ENCODE results near the gene CEP290.
"Not testable (repeated sequence)": the region's sequence is repeated elsewhere in the genome, so short reads cannot be mapped to it uniquely, and the experiment has no call there.

Gene CEP290

DNA sequence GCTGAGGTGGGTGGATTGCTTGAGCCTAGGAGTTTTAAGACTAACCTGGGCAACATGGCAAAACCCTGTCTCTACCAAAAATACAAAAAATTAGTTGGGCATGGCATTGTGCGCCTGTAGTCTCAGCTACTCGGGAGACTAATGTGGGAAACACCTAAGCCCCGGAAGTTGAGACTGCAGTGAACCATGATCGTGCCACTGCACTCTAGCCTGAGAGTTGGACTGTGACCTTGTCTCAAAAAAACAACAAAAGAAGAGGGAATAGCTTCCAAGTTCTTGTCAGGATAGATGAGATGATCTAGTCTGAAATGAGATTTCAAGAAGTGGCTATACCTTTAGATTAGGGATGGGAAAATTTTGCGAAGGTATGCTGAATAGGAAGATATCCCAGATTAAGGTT, 97.9 kb downstream of the CEP290 start:
- in situ Hi-C loops (cut with HindIII; ENCODE audit: low sequenced_read_pairs) = no loop called here

DNA sequence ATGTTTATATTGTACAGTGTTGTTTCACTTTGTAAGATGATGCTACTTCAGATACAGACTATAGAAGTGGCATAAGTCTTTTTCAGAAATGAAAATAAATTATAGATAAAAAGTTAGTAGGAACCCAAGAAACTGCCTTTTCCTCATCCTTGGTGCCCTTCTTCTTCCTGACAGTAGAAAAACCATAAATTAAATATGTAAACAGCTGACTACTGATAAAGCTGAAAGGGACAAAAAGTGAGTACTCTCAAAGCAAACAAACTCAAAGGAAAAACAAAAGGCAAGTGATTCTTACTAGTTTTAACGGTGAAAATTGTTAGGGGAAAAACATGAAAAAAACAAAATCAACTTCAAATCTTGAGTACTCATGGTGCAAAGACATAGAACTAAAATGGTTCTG, 104.1 kb downstream of the CEP290 start:
- in situ Hi-C loops (cut with HindIII; ENCODE audit: low sequenced_read_pairs) = no loop called here

GRCh38 chr12:88036353-88036965, 105.4 kb downstream of the CEP290 start:
- in situ Hi-C loops (cut with HindIII; ENCODE audit: low sequenced_read_pairs) = no loop called here

DNA sequence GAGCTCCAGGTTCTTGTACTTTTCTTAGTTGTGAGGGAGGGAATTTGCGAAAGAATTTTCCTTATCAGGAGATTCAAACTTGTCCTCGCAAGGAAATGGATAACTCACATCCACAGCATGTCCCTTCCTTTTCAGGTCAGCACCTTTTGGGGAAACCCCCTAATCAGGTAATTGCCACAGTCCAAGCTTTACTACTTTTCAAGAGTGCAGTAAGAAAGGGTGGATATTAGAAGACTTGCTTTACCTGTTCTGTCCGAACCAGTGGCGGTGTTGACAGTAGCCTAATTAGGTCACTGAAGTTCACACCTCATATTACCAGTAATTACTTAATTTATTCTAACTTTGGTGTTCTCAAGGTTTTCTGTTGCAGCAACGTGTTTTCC, 106.0 kb downstream of the CEP290 start:
- in situ Hi-C loops (cut with HindIII; ENCODE audit: low sequenced_read_pairs) = no loop called here

- in situ Hi-C loops (cut with HindIII; ENCODE audit: low sequenced_read_pairs) = no loop called here
Observed at GRCh38 chr12:88035271-88035906, 106.5 kb downstream of the CEP290 start.

DNA sequence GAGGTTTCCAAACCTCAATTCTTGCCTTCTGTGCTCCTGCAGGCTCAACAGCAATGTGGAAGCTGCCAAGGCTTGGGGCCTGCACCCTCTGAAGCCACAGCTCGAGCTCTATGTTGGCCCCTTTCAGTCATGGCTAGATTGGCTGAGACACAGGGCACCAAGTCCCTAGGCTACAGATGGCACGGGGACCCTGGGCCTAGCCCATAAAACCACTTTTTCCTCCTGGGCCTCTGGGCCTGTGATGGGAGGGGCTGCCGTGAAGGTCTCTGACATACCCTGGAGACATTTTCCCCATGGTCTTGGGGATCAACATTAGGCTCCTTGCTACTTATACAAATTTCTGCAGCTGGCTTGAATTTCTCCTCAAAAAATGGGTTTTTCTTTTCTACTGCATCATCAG, 110.7 kb downstream of the CEP290 start:
- in situ Hi-C loops (cut with HindIII; ENCODE audit: low sequenced_read_pairs) = not testable (repeated sequence)

GRCh38 chr12:88029093-88029665, 112.7 kb downstream of the CEP290 start, which contains the start of gene C12orf50:
C12orf50 (minus strand) TSS chr12:88029401; CDS start chr12:88026962, 2,439 bp downstream.
- in situ Hi-C loops (cut with HindIII; ENCODE audit: low sequenced_read_pairs) = no loop called here

GRCh38 chr12:88026196-88026595, 115.7 kb downstream of the CEP290 start:
- in situ Hi-C loops (cut with HindIII; ENCODE audit: low sequenced_read_pairs) = no loop called here

DNA sequence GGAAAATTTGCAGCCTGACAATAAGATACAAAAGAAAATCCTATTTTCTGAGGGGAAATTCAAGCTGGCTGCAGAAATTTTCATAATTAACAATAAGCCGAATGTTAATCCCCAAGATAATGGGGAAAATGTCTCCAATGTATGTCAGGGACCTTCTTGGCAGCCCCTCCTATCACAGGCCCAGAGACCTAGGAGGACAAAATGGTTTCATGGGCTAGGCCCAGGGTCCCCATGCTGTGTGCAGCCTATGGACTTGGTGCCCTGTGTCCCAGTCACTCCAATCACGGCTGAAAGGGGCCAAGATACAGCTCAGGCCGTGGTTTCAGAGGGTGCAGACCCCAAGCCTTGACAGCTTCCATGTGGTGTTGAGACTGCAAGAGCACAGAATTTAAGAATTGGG, 123.9 kb downstream of the CEP290 start:
- in situ Hi-C loops (cut with HindIII; ENCODE audit: low sequenced_read_pairs) = no loop called here

DNA sequence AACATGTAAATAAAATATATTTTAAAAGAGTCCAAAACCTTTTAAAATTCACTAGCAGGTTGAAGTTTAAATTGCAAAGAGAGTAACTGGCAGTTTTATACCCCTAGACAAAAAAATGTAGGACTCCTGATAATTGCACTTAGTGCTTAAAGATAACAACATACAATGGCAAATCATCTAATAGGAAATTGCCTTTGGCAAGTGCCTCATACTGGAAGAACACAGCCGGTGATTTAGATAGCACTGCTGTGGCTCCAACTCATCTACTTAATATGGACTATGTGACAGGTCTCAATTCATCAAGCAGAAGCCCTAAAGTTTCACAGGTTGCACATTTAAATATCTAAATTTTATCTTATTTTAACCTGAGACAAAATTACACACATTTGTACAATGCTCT, 126.1 kb downstream of the CEP290 start:
- in situ Hi-C loops (cut with HindIII; ENCODE audit: low sequenced_read_pairs) = no loop called here

GRCh38 chr12:88011755-88012154, 130.1 kb downstream of the CEP290 start:
- in situ Hi-C loops (cut with HindIII; ENCODE audit: low sequenced_read_pairs) = no loop called here

- in situ Hi-C loops (cut with HindIII; ENCODE audit: low sequenced_read_pairs) = no loop called here
Observed at GRCh38 chr12:88006351-88006750, 135.5 kb downstream of the CEP290 start.

GRCh38 chr12:88001327-88001726, 140.6 kb downstream of the CEP290 start:
- in situ Hi-C loops (cut with HindIII; ENCODE audit: low sequenced_read_pairs) = no loop called here
